ENCODE results near the gene SYNDIG1L. TPM values are rescaled to one million over a fixed set of nuclear protein-coding genes. Genes with fewer than 3 reads are reported as not detected.

The SYNDIG1L gene
- total RNA-seq, 1 donor from 2014 or later, result 1.1 TPM

DNA sequence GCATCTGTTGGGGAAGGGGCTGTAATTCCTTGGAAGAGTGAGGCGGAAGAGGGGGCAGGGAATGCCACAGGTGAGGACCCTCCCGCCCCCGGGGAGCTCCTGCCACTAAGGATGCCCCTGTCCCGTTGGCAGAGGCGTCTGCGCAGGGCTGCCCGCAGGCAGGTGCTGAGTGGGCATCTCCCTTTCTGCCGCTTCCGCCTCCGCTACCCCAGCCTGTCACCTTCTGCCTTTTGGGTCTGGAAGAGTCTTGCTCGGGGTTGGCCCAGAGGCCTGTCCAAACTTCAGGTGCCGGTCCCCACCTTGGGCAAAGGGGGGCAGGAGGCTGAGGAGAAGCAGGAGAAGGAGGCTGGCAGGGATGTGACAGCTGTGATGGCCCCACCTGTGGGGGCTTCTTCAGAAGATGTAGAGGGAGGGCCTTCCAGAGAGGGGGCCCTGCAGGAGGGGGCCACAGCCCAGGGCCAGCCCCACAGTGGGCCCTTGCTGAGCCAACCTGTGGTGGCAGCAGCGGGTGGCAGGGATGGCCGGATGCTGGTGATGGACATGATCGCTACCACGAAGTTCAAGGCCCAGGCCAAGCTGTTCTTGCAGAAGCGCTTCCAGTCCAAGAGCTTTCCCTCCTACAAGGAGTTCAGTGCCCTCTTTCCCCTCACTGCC lies 67.7 kb downstream of the SYNDIG1L start:
- DNase-seq, result no peak

DNA sequence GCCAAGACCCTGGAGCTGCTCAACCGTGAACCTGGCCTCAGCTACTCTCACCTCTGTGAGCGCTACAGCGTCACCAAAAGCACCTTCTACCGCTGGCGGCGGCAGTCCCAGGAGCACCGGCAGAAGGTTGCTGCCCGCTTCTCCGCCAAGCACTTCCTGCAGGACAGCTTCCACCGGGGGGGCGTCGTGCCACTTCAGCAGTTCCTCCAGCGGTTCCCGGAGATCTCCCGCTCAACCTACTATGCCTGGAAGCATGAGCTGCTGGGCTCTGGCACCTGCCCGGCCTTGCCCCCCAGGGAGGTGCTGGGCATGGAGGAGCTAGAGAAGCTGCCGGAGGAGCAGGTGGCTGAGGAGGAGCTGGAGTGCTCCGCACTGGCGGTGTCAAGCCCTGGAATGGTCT lies 68.4 kb downstream of the SYNDIG1L start:
- DNase-seq, result no peak

DNA sequence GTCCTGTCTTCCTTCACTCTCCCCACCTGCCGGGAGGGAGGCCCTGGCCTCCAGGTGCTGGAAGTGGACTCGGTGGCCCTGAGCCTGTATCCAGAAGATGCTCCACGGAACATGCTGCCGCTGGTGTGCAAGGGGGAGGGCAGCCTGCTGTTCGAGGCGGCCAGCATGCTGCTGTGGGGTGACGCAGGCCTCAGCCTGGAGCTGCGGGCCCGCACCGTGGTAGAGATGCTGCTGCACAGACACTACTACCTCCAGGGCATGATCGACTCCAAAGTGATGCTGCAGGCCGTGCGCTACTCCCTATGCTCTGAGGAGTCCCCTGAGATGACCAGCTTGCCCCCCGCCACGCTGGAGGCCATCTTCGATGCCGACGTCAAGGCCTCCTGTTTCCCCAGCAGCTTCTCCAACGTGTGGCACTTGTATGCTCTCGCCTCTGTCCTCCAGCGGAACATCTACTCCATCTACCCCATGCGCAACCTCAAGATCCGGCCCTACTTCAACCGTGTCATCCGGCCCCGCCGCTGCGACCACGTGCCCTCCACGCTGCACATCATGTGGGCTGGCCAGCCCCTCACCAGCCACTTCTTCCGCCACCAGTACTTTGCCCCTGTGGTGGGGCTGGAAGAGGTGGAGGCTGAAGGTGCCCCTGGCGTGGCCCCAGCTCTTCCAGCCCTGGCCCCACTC lies 69.0 kb downstream of the SYNDIG1L start:
- no peak for DNase-seq

Other genes with a start within 250 kb of the SYNDIG1L start
- gene VSX2, start 186.8 kb downstream of the SYNDIG1L start, total RNA-seq, result not detected
- gene ABCD4, start 123.3 kb downstream of the SYNDIG1L start, total RNA-seq, result 22.3 TPM
- not detected for gene VRTN, start 77.7 kb downstream of the SYNDIG1L start, total RNA-seq
- 28.1 TPM for gene NPC2, start 67.1 kb upstream of the SYNDIG1L start, total RNA-seq
- gene ISCA2, start 67.6 kb upstream of the SYNDIG1L start, total RNA-seq, result 20.1 TPM
- 0.94 TPM for gene LTBP2, start 186.0 kb upstream of the SYNDIG1L start, total RNA-seq